HG03103 (cell line): ENCODE measurements around the gene TMEM91.
A peak's percentile ranks its signal among the peaks of the same experiment; 100 is the strongest.
"Not testable (repeated sequence)": the region's sequence is repeated elsewhere in the genome, so short reads cannot be mapped to it uniquely, and the experiment has no call there.

ENCODE experiments used
- ATAC-seq: cut with Tn5 transposase; IDR thresholded peaks from one replicate; pipeline ENCODE4 v1.9.1; 2021; ENCODE audit warnings: low read depth; ENCODE audit not compliant: unreplicated experiment

The TMEM91 gene

GRCh38 chr19:41373993-41374392 lies 2.3 kb upstream of the TMEM91 start:
- ATAC-seq = no peak

GRCh38 chr19:41376998-41377365 lies 649 bp downstream of the TMEM91 start:
- ATAC-seq = no peak

- ATAC-seq = no peak
Observed at GRCh38 chr19:41377977-41378709, 1.8 kb downstream of the TMEM91 start.

GRCh38 chr19:41381536-41381935 lies 5.2 kb downstream of the TMEM91 start:
- ATAC-seq = not testable (repeated sequence)

- ATAC-seq = no peak
Observed at GRCh38 chr19:41384351-41384750, 8.0 kb downstream of the TMEM91 start.

GRCh38 chr19:41386442-41386841 lies 10.1 kb downstream of the TMEM91 start:
- no peak for ATAC-seq

GRCh38 chr19:41391618-41392017 lies 15.3 kb downstream of the TMEM91 start:
- ATAC-seq = no peak

- no peak for ATAC-seq
Observed at GRCh38 chr19:41392775-41393174, 16.4 kb downstream of the TMEM91 start.

- no peak for ATAC-seq
Observed at GRCh38 chr19:41395355-41395754, 19.0 kb downstream of the TMEM91 start.

GRCh38 chr19:41397086-41398049 lies 21.0 kb downstream of the TMEM91 start, which contains the start of the genes BCKDHA and EXOSC5:
BCKDHA (plus strand) TSS chr19:41397818; CDS start chr19:41397828, 10 bp downstream.
EXOSC5 (minus strand) TSS chr19:41397359; CDS start chr19:41397328, 31 bp downstream.
- peak; percentile 84 for ATAC-seq

- no peak for ATAC-seq
Observed at GRCh38 chr19:41398050-41398418, 21.7 kb downstream of the TMEM91 start.

- ATAC-seq = no peak
Observed at GRCh38 chr19:41398598-41398997, 22.3 kb downstream of the TMEM91 start.

- no peak for ATAC-seq
Observed at GRCh38 chr19:41399091-41399490, 22.8 kb downstream of the TMEM91 start.

- no peak for ATAC-seq
Observed at GRCh38 chr19:41399525-41399924, 23.2 kb downstream of the TMEM91 start.

- no peak for ATAC-seq
Observed at GRCh38 chr19:41401483-41401882, 25.1 kb downstream of the TMEM91 start.

- no peak for ATAC-seq
Observed at GRCh38 chr19:41402010-41402409, 25.7 kb downstream of the TMEM91 start.

GRCh38 chr19:41403181-41403970 lies 27.0 kb downstream of the TMEM91 start:
- ATAC-seq = no peak

GRCh38 chr19:41405776-41406175 lies 29.4 kb downstream of the TMEM91 start:
- no peak for ATAC-seq

- no peak for ATAC-seq
Observed at GRCh38 chr19:41407271-41407670, 30.9 kb downstream of the TMEM91 start.

GRCh38 chr19:41408256-41408655 lies 31.9 kb downstream of the TMEM91 start:
- ATAC-seq = no peak

GRCh38 chr19:41408846-41409245 lies 32.5 kb downstream of the TMEM91 start:
- ATAC-seq = not testable (repeated sequence)
